ENCODE data around the gene LRRC8E.
A peak's percentile ranks its signal among the peaks of the same experiment; 100 is the strongest.
"Not testable (repeated sequence)": the region's sequence is repeated elsewhere in the genome, so short reads cannot be mapped to it uniquely, and the experiment has no call there.

LRRC8E gene

GRCh38 chr19:7920519-7921301, 32.4 kb downstream of the LRRC8E start:
- DNase-seq (ENCODE audit: low read depth in 2 of 2): peak; percentile 88 to 90

- DNase-seq (ENCODE audit: low read depth in 2 of 2): no peak
These were observed 33.1 kb downstream of the LRRC8E start for GRCh38 chr19:7921302-7921966.

GRCh38 chr19:7921967-7922835, 33.9 kb downstream of the LRRC8E start:
- DNase-seq (ENCODE audit: low read depth in 2 of 2): no peak

GRCh38 chr19:7922836-7923195, 34.5 kb downstream of the LRRC8E start:
- DNase-seq (ENCODE audit: low read depth in 2 of 2): no peak

- no peak for DNase-seq (ENCODE audit: low read depth in 2 of 2)
These were observed 35.2 kb downstream of the LRRC8E start for GRCh38 chr19:7923295-7924191.

GRCh38 chr19:7924241-7924640, 35.9 kb downstream of the LRRC8E start:
- no peak for DNase-seq (ENCODE audit: low read depth in 2 of 2)

- DNase-seq (ENCODE audit: low read depth in 2 of 2): no peak
These were observed 36.4 kb downstream of the LRRC8E start for GRCh38 chr19:7924651-7925170.

GRCh38 chr19:7925171-7925851, 37.0 kb downstream of the LRRC8E start:
- no peak for DNase-seq (ENCODE audit: low read depth in 2 of 2)

- no peak for DNase-seq (ENCODE audit: low read depth in 2 of 2)
These were observed 37.9 kb downstream of the LRRC8E start, which contains the start of gene CTXN1 for GRCh38 chr19:7926021-7926726. CTXN1 (minus strand) TSS chr19:7926135; CDS start chr19:7925538, 597 bp downstream.

- DNase-seq (ENCODE audit: low read depth in 2 of 2): no peak
These were observed 38.7 kb downstream of the LRRC8E start for GRCh38 chr19:7926727-7927604.

GRCh38 chr19:7927605-7928333, 39.5 kb downstream of the LRRC8E start:
- no peak for DNase-seq (ENCODE audit: low read depth in 2 of 2)

GRCh38 chr19:7928334-7928706, 40.0 kb downstream of the LRRC8E start:
- DNase-seq (ENCODE audit: low read depth in 2 of 2): no peak

GRCh38 chr19:7928741-7929701, 40.7 kb downstream of the LRRC8E start:
- peak; percentile 51 to 53 for DNase-seq (ENCODE audit: low read depth in 2 of 2)

GRCh38 chr19:7930030-7930429, 41.7 kb downstream of the LRRC8E start:
- not testable (repeated sequence) for DNase-seq (ENCODE audit: low read depth in 2 of 2)

- no peak for DNase-seq (ENCODE audit: low read depth in 2 of 2)
These were observed 42.5 kb downstream of the LRRC8E start for GRCh38 chr19:7930765-7931164.

GRCh38 chr19:7931221-7932061, 43.1 kb downstream of the LRRC8E start:
- DNase-seq (ENCODE audit: low read depth in 2 of 2): no peak

Data from fibroblast of skin of left biceps (primary cell).